GM20000 (cell line): ENCODE measurements around the gene CAB39L.

ENCODE experiments used
- DNase-seq: peaks from one replicate; pipeline ENCODE4 v3.0.0; 2012; ENCODE audit warnings: low spot score
- TF ChIP-seq, protein P1 (sequence below): IDR thresholded peaks from 2 replicates; pipeline ENCODE4 v1.5.1; 2012; ENCODE audit warnings: mild to moderate bottlenecking, control low read depth; ENCODE audit errors: extremely low read depth, missing control alignments

The CAB39L gene

GRCh38 chr13:49428041-49428763 is 15.7 kb downstream of the CAB39L start:
- DNase-seq: no peak
- TF ChIP-seq, protein P1, sequence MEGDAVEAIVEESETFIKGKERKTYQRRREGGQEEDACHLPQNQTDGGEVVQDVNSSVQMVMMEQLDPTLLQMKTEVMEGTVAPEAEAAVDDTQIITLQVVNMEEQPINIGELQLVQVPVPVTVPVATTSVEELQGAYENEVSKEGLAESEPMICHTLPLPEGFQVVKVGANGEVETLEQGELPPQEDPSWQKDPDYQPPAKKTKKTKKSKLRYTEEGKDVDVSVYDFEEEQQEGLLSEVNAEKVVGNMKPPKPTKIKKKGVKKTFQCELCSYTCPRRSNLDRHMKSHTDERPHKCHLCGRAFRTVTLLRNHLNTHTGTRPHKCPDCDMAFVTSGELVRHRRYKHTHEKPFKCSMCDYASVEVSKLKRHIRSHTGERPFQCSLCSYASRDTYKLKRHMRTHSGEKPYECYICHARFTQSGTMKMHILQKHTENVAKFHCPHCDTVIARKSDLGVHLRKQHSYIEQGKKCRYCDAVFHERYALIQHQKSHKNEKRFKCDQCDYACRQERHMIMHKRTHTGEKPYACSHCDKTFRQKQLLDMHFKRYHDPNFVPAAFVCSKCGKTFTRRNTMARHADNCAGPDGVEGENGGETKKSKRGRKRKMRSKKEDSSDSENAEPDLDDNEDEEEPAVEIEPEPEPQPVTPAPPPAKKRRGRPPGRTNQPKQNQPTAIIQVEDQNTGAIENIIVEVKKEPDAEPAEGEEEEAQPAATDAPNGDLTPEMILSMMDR: no peak

DNA sequence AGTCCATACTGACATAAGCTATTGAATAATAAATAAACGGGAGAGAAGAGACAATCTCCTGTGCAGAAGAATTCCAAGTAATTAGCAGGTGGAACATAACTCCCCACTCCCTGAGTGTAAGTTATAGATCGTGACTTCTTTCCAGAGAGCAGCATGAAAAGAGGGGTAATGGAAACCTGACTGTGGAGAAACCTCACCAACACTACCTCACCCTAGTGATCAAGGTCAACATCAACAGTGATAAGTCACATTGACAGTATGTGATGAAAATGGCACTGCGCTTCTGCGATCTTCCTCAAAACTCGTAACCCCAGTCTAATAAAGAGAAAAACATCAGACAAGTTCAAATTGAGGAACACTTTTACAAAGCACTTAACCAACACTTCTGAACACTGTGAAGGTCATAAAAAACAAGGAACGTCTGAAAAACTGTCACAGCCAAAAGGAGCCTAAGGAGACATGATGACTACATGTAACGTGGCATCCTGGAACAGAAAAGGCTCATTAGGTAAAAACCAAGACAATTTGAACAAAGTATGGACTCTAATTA is 19.8 kb downstream of the CAB39L start:
- TF ChIP-seq, protein P1: no peak
- no peak for DNase-seq

DNA sequence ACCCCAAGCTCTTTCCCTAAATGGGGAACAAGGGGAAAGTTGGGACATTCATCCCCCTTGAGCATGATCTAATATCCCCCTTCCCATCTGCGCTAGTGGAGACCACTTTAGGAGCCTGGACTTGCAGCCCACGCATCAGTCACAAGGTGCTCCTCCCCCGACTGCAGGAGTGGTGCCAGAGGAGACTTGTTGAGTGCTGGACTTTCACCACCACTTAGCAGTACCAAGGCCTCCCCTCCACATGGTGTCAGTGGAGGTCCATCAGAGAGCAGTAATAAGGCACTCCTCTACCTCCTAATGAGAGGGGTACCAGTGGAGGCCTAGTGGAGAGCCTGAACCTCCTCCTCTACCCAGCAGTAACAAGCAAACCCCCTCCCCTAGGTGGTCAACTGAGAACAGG is 22.5 kb downstream of the CAB39L start:
- TF ChIP-seq, protein P1: no peak
- DNase-seq: peak; percentile 46

GRCh38 chr13:49419276-49419675 is 24.6 kb downstream of the CAB39L start:
- TF ChIP-seq, protein P1: no peak
- no peak for DNase-seq

DNA sequence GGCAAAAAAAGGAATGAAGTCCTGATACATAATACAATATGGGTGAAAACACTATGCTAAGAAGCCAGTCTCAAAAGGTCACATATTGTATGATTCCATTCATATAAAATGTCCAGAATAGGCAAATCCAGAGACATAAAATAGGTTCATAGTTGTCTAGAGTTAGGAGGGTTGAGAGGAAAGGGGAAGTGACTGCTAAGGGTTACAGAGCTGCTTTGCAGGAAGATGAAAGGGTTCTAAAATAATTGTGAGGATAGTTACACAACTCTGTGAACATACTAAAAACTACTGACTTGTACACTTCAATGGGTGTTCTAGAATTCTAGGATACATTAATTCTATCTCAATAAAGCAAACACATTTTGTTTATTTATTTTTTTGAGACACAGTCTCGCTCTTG is 25.7 kb downstream of the CAB39L start:
- no peak for DNase-seq
- TF ChIP-seq, protein P1: no peak

DNA sequence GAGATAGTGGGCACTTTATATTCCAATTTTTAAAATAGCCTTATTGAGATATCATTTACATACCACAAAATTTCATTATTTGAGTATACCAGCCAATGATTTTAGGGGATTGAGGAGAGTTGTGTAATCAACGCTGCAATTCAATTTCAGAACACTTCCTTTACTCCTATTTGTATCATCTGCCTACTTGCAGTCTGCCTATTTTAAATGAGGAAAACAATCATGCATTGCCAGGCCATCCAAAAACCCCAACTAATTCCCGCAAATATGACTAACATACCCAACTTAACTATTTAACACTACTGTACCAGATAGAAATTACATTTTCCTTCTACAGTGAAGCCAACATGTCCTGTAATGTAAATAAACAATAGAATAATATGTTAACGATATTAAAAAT is 26.7 kb downstream of the CAB39L start:
- TF ChIP-seq, protein P1: no peak

DNA sequence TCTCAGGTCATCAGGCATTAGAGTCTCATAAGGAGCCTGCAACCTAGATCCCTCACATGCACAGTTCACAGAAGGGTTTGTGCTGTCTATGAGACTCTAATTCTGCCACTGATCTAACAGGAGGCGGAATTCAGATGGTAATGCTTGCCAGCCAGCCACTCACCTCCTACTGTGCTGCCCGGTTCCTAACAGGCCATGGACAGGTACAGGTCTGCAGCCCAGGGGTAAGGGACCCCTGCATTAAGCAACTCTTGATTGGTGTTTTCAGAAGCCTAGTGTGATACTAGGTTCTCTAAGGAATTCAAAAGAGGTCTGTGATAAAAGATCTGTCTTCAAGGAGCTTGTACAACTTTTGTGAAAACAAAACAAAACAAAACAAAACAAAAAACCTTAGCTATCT is 31.1 kb downstream of the CAB39L start:
- no peak for DNase-seq
- TF ChIP-seq, protein P1: no peak

More for the DNA sequence above, 26.7 kb downstream of the CAB39L start:
- no peak for DNase-seq
